IPS DF 4.7 (cell line): ENCODE measurements around the gene SSUH2.
"Not testable (repeated sequence)": the region's sequence is repeated elsewhere in the genome, so short reads cannot be mapped to it uniquely, and the experiment has no call there.

Experiments used
- DNase-seq: peaks from one replicate; pipeline ENCODE4 v3.0.0-alpha.2; 2013; ENCODE audit warnings: low spot score; ENCODE audit errors: extremely low read depth

Gene SSUH2, protein sequence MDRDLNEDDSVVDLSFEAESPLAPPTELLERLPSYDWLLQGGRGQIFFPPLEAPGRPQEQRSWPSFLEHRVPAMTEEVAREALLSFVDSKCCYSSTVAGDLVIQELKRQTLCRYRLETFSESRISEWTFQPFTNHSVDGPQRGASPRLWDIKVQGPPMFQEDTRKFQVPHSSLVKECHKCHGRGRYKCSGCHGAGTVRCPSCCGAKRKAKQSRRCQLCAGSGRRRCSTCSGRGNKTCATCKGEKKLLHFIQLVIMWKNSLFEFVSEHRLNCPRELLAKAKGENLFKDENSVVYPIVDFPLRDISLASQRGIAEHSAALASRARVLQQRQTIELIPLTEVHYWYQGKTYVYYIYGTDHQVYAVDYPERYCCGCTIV

DNA sequence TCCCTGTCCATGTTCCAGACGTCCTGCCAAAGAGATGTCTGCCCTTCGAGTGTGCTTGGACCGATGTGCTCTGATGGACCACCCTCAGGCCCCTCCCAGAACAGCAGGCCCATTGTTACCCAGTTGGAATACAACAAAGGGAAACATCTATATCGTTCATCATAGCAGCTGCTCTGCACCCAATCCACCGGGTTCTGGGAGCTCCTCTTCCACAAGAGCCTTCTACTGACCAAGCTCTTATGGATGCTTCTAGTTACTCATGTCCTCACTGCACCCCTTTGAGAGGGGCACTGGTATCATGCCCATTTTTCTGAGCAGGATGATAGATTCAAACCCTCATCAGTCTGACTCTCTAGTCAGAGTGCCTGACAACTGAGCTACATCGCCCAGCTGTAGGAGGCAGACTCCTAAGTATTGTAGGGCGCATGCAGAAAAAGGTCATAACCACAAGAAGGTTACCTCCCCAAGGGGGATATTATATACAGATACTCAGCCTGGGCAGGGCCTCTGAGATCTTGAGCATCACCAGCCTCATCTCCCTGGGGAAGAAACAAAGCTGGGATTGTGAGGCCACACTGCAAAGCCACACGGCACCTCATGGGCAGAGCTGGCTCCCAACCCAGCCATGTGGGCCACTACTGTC, at the start of gene SSUH2:
Gene SSUH2 (minus strand): TSS at position 51 of the 643 bp plus-strand sequence. CDS start 40 bp downstream, at position 11.
- no peak for DNase-seq

DNA sequence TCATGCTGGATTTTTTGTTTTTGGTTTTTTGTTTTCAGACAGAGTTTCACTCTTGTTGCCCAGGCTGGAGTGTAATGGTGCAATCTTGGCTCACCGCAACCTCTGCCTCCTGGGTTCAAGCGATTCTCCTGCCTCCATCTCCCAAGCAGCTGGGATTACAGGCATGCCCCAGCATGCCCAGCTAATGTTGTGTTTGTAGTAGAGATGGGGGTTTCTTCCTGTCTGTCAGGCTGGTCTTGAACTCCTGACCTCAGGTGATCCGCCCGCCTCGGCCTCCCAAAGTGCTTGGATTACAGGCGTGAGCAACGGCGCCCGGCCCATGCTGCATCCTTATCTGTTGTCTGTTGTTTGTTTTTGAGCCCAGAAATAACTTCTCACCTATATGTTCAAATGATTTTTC, 46.7 kb upstream of the SSUH2 start:
- DNase-seq: not testable (repeated sequence)

DNA sequence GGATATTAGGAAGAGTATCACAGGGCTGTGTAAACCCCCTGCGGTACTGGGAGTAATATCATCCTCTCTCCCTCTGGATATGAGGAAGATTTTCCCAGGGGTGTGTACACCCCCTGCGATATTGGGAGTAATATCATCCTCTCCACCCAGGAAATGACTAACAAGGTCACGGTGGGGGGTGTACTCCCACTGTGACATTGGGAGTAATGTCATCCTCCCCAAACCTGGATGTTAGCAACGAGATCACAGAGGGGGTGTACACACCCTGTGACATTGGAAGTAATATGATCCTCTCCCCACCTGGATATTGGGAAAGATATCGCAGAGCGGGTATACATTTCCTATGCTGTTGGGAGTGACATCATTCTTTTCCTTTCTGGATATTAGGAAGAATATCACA, 40.4 kb upstream of the SSUH2 start:
- DNase-seq: not testable (repeated sequence)

DNA sequence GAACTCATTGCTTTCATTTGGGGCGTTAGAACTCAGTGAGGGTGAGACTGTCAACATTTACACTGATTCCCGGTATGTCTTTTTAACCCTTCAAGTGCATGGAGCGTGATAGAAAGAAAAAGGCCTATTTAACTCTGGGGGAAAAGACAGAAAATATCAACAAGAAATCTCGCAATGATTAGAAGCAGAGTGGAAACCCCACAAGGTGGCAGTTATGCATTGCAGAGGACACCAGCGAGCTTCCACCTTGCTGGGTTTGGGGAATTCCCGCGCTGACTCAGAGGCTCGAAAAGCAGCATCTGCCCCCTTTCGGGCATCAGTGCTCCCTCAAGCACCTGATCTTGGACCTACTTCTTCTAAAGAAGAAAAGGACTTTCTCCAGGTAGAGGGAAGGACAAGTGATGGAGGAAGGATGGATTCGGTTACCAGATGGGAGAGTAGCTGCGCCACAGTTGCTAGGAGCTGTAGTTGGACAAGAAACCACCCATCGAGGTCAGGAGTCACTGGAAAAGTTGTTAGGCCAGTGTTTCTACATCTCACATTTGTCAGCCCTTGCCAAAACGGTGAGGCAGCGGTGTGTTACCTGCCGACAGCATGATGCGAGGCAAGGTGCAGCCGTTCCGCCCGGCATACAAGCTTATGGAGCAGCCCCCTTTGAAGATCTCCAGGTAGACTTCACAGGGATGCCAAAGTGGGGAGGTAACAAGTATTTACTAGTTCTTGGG, 38.4 kb upstream of the SSUH2 start:
- not testable (repeated sequence) for DNase-seq

DNA sequence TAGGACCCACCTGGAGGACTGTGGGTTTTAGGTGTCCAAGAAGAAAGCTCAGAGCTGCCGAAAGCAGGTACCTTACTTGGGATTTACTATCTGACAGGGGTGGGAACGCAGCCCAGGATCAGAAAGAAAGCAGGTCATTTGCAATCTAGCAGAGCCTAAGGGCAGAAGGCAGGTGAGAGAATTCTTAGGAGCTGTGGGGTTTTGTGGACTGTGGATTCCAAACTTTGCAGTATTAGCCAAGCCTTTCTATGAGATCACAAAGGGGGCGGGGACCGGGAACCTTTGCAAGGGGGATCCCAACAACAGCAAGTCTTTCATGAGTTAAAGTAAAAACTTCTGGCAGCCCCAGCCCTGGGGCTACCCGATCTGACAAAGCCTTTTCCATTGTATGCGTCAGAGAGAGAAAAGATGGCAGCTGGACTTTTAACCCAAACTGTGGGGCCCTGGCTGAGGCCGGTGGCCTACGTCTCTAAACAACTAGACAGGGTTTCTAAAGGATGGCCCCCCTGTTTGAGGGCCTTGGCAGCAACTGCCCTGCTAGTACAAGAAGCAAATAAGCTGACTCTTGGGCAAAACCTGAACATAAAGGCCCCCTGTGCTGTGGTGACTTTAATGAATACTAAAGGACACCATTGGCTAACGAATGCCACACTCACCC, 37.4 kb upstream of the SSUH2 start:
- not testable (repeated sequence) for DNase-seq

DNA sequence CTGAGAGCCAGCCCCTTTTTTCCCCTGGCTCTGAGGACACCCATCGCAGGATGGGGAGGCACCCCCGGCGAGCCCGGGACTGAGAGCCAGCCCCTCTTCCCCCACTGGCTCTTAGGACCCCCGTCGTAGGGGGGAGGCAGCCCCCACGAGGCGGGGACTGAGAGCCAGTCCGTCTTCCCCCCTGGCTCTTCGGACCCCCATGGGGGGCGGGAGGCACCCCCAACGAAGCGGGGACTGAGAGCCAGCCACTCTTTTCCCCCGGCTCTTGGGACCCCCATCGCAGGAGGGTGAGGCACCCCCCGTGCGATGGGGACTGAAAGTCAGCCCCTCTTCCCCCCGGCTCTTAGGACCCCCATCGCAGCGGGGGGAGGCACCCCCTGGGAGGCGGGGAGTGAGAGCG, 36.8 kb upstream of the SSUH2 start:
- DNase-seq: no peak

DNA sequence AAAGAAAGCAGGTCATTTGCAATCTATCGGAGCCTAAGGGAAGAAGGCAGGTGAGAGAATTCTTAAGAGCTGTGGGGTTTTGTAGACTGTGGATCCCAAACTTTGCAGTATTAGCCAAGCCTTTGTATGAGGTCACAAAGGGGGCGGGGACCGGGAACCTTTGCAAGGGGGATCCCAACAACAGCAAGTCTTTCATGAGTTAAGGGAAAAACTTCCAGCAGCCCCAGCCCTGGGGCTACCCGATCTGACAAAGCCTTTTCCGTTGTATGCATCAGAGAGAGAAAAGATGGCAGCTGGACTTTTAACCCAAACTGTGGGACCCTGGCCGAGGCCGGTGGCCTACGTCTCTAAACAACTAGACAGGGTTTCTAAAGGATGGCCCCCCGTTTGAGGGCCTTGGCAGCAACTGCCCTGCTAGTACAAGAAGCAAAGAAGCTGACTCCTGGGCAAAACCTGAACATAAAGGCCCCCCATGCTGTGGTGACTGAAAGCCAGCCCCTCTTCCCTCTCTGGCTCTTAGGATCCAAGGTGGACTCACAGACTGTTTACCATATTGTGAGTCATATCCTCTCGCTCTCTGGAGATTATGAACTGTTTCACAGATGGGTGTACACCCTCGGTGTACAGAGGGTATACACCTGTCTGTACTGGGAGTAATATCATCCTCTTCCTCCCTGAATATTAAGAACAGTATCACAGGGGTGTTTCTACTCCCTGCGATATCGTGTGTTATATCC, 35.4 kb upstream of the SSUH2 start:
- DNase-seq: not testable (repeated sequence)

DNA sequence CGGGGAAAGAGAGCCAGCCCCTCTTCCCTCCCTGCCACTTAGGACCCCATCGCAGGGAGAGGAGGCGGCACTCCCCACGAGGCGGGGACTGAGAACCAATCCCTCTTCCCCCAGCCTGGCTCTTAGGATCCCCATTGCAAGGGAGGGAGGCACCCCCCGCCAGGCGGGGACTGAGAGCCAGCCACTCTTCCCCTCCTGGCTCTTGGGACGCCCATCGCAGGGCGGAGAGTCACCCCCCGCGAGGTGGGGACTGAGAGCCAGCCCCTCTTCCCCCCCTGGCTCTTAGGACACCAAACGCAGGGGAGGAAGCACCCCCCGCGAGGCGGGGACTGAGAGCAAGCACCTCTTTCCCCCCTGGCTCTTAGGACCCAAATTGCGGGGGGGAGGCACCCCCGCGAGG, 34.2 kb upstream of the SSUH2 start:
- no peak for DNase-seq

DNA sequence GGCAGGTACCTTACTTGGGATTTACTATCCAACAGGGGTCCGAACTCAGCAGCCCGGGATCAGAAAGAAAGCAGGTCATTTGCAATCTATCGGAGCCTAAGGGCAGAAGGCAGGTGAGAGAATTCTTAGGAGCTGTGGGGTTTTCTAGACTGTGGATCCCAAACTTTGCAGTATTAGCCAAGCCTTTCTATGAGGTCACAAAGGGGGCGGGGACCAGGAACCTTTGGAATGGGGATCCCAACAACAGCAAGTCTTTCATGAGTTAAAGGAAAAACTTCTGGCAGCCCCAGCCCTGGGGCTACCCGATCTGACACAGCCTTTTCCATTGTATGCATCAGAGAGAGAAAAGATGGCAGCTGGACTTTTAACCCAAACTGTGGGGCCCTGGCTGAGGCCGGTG, 32.7 kb upstream of the SSUH2 start:
- not testable (repeated sequence) for DNase-seq

DNA sequence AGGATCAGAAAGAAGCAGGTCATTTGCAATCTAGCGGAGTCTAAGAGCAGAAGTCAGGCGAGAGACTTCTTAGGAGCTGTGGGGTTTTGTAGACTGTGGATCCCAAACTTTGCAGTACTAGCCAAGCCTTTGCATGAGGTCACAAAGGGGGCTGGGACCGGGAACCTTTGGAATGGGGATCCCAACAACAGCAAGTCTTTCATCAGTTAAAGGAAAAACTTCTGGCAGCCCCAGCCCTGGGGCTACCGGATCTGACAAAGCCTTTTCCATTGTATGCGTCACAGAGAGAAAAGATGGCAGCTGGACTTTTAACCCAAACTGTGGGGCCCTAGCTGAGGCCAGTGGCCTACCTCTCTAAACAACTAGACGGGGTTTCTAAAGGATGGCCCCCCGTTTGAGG, 31.0 kb upstream of the SSUH2 start:
- DNase-seq: not testable (repeated sequence)

DNA sequence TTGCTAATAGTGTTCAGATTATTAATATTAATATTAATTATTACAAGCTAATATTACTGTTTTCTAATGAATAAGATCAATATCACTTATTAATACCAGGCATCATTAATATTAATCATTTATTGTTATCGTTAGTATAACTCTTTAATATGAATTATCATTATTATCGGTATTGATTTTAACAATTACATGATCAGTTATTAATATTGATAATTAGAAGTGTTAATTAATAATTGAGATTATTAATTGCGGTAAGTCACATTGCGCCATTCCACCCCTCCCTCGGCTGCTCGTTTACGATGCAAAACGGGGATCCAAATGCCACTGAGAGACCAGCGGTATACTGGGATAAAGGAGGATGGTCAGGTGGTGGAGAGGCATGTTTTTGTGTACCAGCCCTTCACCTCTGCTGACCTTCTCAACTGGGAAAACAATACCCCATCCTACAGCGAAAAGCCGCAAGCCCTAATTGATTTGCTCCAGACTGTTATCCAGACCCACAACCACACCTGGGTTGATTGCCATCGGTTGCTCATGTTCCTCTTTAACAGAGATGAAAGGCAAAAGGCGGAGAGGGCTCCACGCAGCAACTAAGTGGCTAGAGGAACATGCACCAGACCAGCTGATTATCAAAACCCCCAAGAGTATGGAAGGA, 28.6 kb upstream of the SSUH2 start:
- no peak for DNase-seq

DNA sequence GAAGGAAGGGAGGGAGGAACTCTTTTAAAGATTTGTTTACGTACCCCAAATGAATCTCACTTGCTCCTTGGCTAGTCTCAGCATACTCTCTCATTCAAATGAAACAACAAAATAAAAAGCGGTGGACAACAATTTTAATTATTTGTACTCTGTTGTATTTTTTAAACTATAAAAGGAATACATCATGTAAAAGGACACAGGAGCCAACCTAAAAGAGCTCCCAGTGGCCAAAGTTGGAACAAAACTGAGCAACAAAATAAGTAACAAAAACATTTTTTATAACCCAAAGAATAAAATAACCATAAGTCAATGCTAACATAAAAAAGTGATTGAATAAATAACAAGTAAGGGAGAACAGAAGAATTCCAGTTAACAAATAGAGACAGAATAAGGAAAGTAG, 24.4 kb upstream of the SSUH2 start:
- no peak for DNase-seq

DNA sequence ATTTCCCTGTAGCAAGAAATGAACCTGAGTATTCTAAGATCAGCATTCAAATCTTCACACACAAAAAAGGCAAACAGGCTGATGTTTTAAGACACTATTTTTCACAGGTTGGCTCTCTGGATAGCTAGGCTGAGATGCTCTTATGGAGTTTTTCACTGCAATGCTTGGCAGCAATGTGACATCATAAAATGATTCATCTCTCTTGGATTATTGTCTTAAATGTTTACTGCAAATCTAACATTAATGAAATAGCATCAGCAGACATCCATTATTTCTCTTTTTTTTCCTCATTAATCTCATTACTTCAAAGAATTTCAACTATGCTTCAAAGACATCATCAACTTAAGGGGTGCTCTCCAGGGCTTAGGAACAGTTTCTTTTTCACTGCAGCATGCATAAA, 23.6 kb upstream of the SSUH2 start:
- no peak for DNase-seq

DNA sequence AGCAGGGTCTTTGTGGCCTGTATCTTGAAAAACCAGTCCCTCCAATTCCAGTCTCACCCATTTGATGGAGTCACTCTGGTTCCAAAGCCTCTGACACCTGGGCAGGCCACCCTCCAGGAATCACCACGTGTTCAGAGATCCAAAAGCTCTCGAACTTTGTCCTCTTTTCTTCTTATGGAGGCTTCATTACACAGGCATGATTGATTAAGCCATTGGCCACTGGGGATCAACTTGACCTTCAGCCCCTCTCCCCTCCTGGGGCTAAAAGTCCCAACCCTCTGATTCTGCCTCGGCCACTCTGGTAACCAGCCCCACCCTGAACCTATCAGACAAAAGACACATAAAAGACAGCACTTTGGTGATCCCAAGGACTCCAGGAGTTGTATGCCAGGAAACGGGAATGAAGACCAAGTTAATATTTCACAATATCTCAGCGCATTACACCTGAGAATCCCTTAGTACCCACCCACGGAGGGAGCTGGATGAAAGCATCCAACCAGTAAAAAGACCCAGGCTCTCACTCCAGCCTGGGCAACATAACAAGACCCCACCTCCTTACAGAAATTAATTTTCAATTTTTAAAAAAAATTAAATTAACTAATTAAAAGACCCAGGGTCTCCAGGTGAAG, 23.0 kb upstream of the SSUH2 start:
- DNase-seq: no peak

DNA sequence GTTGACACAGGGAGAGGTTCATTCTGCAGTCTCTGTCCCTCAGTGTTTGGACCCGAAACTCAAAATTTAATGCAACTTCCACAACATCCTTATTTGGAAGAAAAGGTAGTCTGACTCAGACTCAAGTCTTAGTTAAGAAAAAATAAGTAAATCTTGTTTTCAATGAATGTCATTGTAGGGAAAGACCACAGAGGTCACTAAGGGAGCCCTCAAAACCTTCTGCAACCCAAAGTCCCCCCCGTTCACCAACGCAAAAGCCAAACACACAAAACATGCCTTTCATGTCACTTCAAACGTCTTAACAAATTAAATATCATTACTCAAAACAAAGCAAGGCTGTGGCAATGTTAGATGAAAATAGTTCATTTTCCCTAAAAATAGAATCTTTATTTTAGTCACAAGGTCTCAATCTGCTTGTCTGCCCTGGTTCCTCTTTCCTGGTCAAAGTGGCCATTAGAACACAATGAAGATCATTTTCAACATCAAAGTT, 20.9 kb upstream of the SSUH2 start:
- no peak for DNase-seq

DNA sequence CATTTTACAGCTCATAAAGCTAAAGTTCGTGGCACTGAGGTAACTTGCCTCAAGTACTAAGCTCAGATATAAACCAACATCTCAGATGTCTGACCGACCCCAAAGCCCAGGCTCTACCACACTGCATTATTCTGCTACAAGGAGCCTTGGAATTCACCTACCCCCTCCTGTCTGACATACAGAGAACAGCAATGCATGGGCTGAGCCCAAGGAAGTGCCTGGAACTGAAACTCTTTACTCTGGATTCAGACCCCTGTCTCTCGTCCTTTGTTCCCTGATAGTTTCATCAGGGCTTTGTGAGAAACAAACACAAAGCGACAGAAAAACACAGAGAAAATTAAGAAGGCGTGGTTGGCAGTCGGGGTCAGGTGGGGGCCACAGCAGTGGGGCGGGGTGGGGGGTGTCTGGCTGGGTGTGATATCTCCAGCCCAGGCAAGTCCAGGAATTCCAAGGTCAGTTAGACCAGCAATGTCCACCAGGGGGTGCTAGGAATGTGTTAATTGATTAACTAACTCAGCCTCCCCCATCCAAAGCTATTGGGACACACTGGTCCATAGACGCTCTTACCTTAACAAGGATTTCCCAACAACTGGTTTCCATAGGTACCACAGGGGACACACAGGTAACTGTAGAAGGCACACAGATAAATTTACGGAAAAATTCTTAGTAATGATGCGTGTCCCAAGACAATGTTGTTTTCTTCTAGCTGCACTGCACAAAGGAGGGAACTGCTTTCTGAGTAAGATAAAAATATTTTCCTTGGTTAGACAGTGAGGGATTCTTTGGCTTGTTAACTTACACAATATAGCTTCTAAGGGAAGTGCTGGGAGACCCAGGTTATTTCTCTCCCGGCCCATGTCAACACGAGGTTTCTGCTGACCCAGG, 18.8 kb upstream of the SSUH2 start:
- DNase-seq: peak; percentile 81

DNA sequence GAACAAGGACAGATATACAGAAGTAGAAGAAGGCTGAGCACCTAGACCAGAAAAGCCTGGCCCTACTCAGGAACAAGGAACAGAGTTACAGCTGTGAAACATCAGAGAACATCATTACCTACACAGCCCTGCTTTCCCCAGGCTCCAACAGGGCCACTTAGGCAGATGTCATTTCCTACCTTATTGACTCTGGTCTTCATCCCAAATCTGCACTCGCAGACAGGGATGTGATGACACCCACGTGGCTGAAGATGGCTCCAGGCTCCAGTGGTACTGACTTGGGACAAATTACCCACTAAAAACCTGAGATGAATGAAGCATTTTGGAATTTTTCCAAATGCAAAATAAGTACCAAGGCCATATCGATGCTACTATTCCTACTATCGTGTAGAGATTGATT, 18.0 kb upstream of the SSUH2 start:
- DNase-seq: no peak

DNA sequence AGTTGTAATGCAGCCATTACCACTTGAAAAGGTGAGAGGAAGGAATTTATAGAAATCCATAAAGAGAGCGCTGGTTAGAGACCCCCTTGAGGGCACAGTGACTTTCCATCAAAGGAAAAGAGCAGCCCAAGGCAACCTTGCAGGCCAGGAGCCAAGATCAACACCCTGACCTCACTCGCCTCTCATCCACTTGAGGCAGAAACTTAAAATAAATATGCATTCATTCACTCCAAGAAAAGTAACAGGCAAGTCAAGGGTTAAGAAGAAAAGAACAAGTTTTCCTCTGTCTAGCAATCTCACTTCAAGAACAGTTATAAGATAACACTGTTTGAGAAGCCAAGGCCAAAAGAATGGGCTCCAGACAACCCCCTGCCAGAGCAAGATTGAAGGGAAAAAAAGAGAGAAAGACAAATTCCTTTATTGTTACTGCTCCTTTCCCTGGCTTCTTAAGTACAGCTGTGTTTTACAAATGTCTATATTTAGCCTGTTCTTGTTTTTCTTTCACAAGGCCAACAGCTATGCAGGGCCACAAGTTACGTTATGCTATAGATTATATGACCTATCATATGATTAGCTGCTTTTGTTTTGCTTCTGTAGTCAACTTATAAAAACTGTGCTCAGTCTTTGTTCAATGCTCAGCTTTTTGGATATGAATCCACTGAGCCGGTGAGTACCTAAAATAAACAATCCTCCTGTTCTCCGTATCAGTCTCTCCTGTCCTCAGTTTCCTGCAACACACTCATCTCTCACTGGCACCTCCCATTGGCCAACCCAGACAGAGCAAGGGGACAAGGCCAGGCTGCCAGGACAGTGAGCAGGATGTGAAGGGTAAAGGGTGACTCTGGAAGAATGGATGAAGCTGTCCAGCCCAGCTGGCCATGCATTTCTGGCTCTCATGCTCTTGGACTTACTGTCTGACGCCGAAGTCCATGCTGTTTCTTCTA, 15.8 kb upstream of the SSUH2 start:
- no peak for DNase-seq
